Activated naive CD8-positive, alpha-beta T cell treated with anti-CD3 and anti-CD28 coated beads, Interleukin-2, amount 50 U/mL, for 16 hours (primary cell): ENCODE measurements around the gene RFX7.
"Not testable (repeated sequence)": the region's sequence is repeated elsewhere in the genome, so short reads cannot be mapped to it uniquely, and the experiment has no call there.

Experiments used
- DNase-seq: peaks from one replicate; pipeline ENCODE4 v3.0.0-alpha.2; 2020; ENCODE audit warnings: low read depth, low spot score

Gene RFX7

GRCh38 chr15:56205061-56205876 lies 38.4 kb downstream of the RFX7 start:
- no peak for DNase-seq

- not testable (repeated sequence) for DNase-seq
Observed at GRCh38 chr15:56203312-56203922, 40.3 kb downstream of the RFX7 start.

GRCh38 chr15:56202701-56203100 lies 41.0 kb downstream of the RFX7 start:
- no peak for DNase-seq

- DNase-seq, result no peak
Observed at GRCh38 chr15:56199038-56199437, 44.6 kb downstream of the RFX7 start.

GRCh38 chr15:56194035-56194434 lies 49.6 kb downstream of the RFX7 start:
- DNase-seq, result no peak

GRCh38 chr15:56192659-56193442 lies 50.8 kb downstream of the RFX7 start:
- DNase-seq, result no peak

GRCh38 chr15:56187665-56188064 lies 56.0 kb downstream of the RFX7 start:
- no peak for DNase-seq

- no peak for DNase-seq
Observed at GRCh38 chr15:56185980-56186379, 57.7 kb downstream of the RFX7 start.

GRCh38 chr15:56184516-56184915 lies 59.2 kb downstream of the RFX7 start:
- DNase-seq, result no peak

- DNase-seq, result no peak
Observed at GRCh38 chr15:56180851-56181250, 62.8 kb downstream of the RFX7 start.

- DNase-seq, result no peak
Observed at GRCh38 chr15:56176996-56177395, 66.7 kb downstream of the RFX7 start.

GRCh38 chr15:56175788-56176187 lies 67.9 kb downstream of the RFX7 start:
- no peak for DNase-seq

GRCh38 chr15:56174649-56175048 lies 69.0 kb downstream of the RFX7 start:
- DNase-seq, result no peak

- DNase-seq, result no peak
Observed at GRCh38 chr15:56168394-56168793, 75.3 kb downstream of the RFX7 start.

- no peak for DNase-seq
Observed at GRCh38 chr15:56165234-56165633, 78.4 kb downstream of the RFX7 start.

- DNase-seq, result no peak
Observed at GRCh38 chr15:56160966-56161365, 82.7 kb downstream of the RFX7 start.

- DNase-seq, result no peak
Observed at GRCh38 chr15:56156877-56157276, 86.8 kb downstream of the RFX7 start.

- DNase-seq, result not testable (repeated sequence)
Observed at GRCh38 chr15:56155278-56155677, 88.4 kb downstream of the RFX7 start.

- DNase-seq, result not testable (repeated sequence)
Observed at GRCh38 chr15:56154768-56155167, 88.9 kb downstream of the RFX7 start.

- no peak for DNase-seq
Observed at GRCh38 chr15:56150204-56150603, 93.5 kb downstream of the RFX7 start.

- DNase-seq, result no peak
Observed at GRCh38 chr15:56148064-56148463, 95.6 kb downstream of the RFX7 start.

- DNase-seq, result no peak
Observed at GRCh38 chr15:56146756-56147155, 96.9 kb downstream of the RFX7 start.
